Measurements from ENCODE around the gene BRD9. TPM values are rescaled to one million over a fixed set of nuclear protein-coding genes. Genes with fewer than 3 reads are reported as not detected.
"Not testable (repeated sequence)": the region's sequence is repeated elsewhere in the genome, so short reads cannot be mapped to it uniquely, and the experiment has no call there.

Gene BRD9
- 31.1 TPM for polyA plus RNA-seq (2013)

- Histone ChIP-seq H3K27me3 (replicated peaks in 2 of 5; ENCODE audit: control insufficient read depth in 4 of 5, insufficient read depth in 5 of 5, low read length in 4 of 5) (no peaks in the 10 kb centered on the region), H3K4me3 (ENCODE audit: control insufficient read depth in 1 of 7, extremely low read depth in 1 of 7, insufficient read depth in 4 of 7, low read depth in 2 of 7, low read length in 6 of 7) (peak within 1 kb of the TSS; percentile 62 to 87 (median 80)), H3K27ac (ENCODE audit: insufficient read depth in 1 of 2, low read depth in 1 of 2, low read length in 2 of 2, poor library complexity in 1 of 2, severe bottlenecking in 2 of 2) (peak within 1 kb of the TSS; percentile 78 to 88), H3K36me3 (ENCODE audit: control insufficient read depth in 4 of 4, insufficient read depth in 4 of 4, low read length in 3 of 4) (peaks cover 15 to 63% (median 36%) of the 10 kb centered on the region in 4 experiments), H3K9me3 (ENCODE audit: control extremely low read depth in 1 of 5, control insufficient read depth in 4 of 5, insufficient read depth in 2 of 5, low read depth in 1 of 5, low read length in 4 of 5) (no peaks in the 10 kb centered on the region), H3K4me1 (ENCODE audit: control extremely low read depth in 1 of 4, control insufficient read depth in 4 of 4, insufficient read depth in 4 of 4, low read length in 3 of 4) (peaks cover 0 to 26% (median 23%) of the 10 kb centered on the region in 4 experiments)
- WGBS (ENCODE audit: insufficient coverage) = under 1% methylated on average over 83 of the region's 91 CpGs
- CTCF ChIA-PET = interaction anchor here (1.3 to 10.1 kb wide), 3 partner anchors 10 to 445 kb away, joined by 3 to 67 read pairs (median 26); no protein-coding TSS in a partner anchor
- POLR2A ChIA-PET = interaction anchor here (0.7 kb wide), 1 partner anchor 220 kb away, joined by 3 read pairs; no protein-coding TSS in a partner anchor
- peak; percentile 77 to 90 (median 85) for DNase-seq
Measured at GRCh38 chr5:892394-893136, at the start of gene BRD9, which contains the start of gene TRIP13. TSS of gene BRD9 (minus strand) at chr5:892801. CDS start at chr5:892657, 144 bp downstream. TSS of gene TRIP13 (plus strand) at chr5:892884. CDS start at chr5:892999, 115 bp downstream.

- POLR2A ChIA-PET; DNase-seq; H3K4me1 ChIP-seq (ENCODE audit: control extremely low read depth in 1 of 4, control insufficient read depth in 4 of 4, insufficient read depth in 4 of 4, low read length in 3 of 4); H3K9me3 ChIP-seq (ENCODE audit: control extremely low read depth in 1 of 5, control insufficient read depth in 4 of 5, insufficient read depth in 2 of 5, low read depth in 1 of 5, low read length in 4 of 5); H3K27ac ChIP-seq (ENCODE audit: insufficient read depth in 1 of 2, low read depth in 1 of 2, low read length in 2 of 2, poor library complexity in 1 of 2, severe bottlenecking in 2 of 2); CTCF ChIA-PET; H3K4me3 ChIP-seq (ENCODE audit: control insufficient read depth in 1 of 7, extremely low read depth in 1 of 7, insufficient read depth in 4 of 7, low read depth in 2 of 7, low read length in 6 of 7); H3K36me3 ChIP-seq (ENCODE audit: control insufficient read depth in 4 of 4, insufficient read depth in 4 of 4, low read length in 3 of 4): not testable (repeated sequence)
- H3K27me3 ChIP-seq (replicated peaks in 2 of 5; ENCODE audit: control insufficient read depth in 4 of 5, insufficient read depth in 5 of 5, low read length in 4 of 5) = peaks cover 0 to 30% (median 12%) of the 10 kb centered on the region in 5 experiments
- no CpG with 5 or more reads among the region's 2 CpGs for WGBS (ENCODE audit: insufficient coverage)
Measured at GRCh38 chr5:940741-941140, 48.1 kb upstream of the BRD9 start.

- no peak for DNase-seq
- Histone ChIP-seq H3K4me1 (ENCODE audit: control extremely low read depth in 1 of 4, control insufficient read depth in 4 of 4, insufficient read depth in 4 of 4, low read length in 3 of 4) (no peaks in the 10 kb centered on the region), H3K27me3 (replicated peaks in 2 of 5; ENCODE audit: control insufficient read depth in 4 of 5, insufficient read depth in 5 of 5, low read length in 4 of 5) (peaks cover 0 to 23% (median 8%) of the 10 kb centered on the region in 5 experiments), H3K36me3 (ENCODE audit: control insufficient read depth in 4 of 4, insufficient read depth in 4 of 4, low read length in 3 of 4) (no peaks in the 10 kb centered on the region), H3K27ac (ENCODE audit: insufficient read depth in 1 of 2, low read depth in 1 of 2, low read length in 2 of 2, poor library complexity in 1 of 2, severe bottlenecking in 2 of 2) (no peak overlapping the region), H3K4me3 (ENCODE audit: control insufficient read depth in 1 of 7, extremely low read depth in 1 of 7, insufficient read depth in 4 of 7, low read depth in 2 of 7, low read length in 6 of 7) (no peak overlapping the region), H3K9me3 (ENCODE audit: control extremely low read depth in 1 of 5, control insufficient read depth in 4 of 5, insufficient read depth in 2 of 5, low read depth in 1 of 5, low read length in 4 of 5) (peaks cover 0 to 7% (median 0%) of the 10 kb centered on the region in 5 experiments)
- WGBS (ENCODE audit: insufficient coverage) = 80% methylated on average over 3 of the region's 7 CpGs
- ChIA-PET CTCF (no interaction called here), POLR2A (no interaction called here)
Measured at GRCh38 chr5:939368-939767, 46.8 kb upstream of the BRD9 start.

- no peaks in the 10 kb centered on the region for H3K36me3 ChIP-seq (ENCODE audit: control insufficient read depth in 4 of 4, insufficient read depth in 4 of 4, low read length in 3 of 4)
- peaks cover 0 to 7% (median 0%) of the 10 kb centered on the region in 5 experiments for H3K9me3 ChIP-seq (ENCODE audit: control extremely low read depth in 1 of 5, control insufficient read depth in 4 of 5, insufficient read depth in 2 of 5, low read depth in 1 of 5, low read length in 4 of 5)
- no peak for DNase-seq
- H3K4me1 ChIP-seq (ENCODE audit: control extremely low read depth in 1 of 4, control insufficient read depth in 4 of 4, insufficient read depth in 4 of 4, low read length in 3 of 4) = no peaks in the 10 kb centered on the region
- no peak overlapping the region for H3K4me3 ChIP-seq (ENCODE audit: control insufficient read depth in 1 of 7, extremely low read depth in 1 of 7, insufficient read depth in 4 of 7, low read depth in 2 of 7, low read length in 6 of 7)
- peaks cover 0 to 12% (median 2%) of the 10 kb centered on the region in 5 experiments for H3K27me3 ChIP-seq (replicated peaks in 2 of 5; ENCODE audit: control insufficient read depth in 4 of 5, insufficient read depth in 5 of 5, low read length in 4 of 5)
- WGBS (ENCODE audit: insufficient coverage) = 89% methylated on average over 12 of the region's 14 CpGs
- ChIA-PET CTCF (interaction anchor here (1.1 kb wide), 1 partner anchor 18 kb away, joined by 3 read pairs; no protein-coding TSS in a partner anchor), POLR2A (no interaction called here)
- no peak overlapping the region for H3K27ac ChIP-seq (ENCODE audit: insufficient read depth in 1 of 2, low read depth in 1 of 2, low read length in 2 of 2, poor library complexity in 1 of 2, severe bottlenecking in 2 of 2)
Measured at GRCh38 chr5:937151-937924, 44.7 kb upstream of the BRD9 start.

- CTCF ChIA-PET = no interaction called here
Measured at GRCh38 chr5:936149-937144, 43.8 kb upstream of the BRD9 start.

GRCh38 chr5:935510-936084 lies 43.0 kb upstream of the BRD9 start:
- peak in 2 of 3 donors; percentile 36 to 46 for DNase-seq
- H3K36me3 ChIP-seq (ENCODE audit: control insufficient read depth in 4 of 4, insufficient read depth in 4 of 4, low read length in 3 of 4) = no peaks in the 10 kb centered on the region
- H3K4me3 ChIP-seq (ENCODE audit: control insufficient read depth in 1 of 7, extremely low read depth in 1 of 7, insufficient read depth in 4 of 7, low read depth in 2 of 7, low read length in 6 of 7) = no peak overlapping the region
- ChIA-PET CTCF (no interaction called here), POLR2A (no interaction called here)
- H3K4me1 ChIP-seq (ENCODE audit: control extremely low read depth in 1 of 4, control insufficient read depth in 4 of 4, insufficient read depth in 4 of 4, low read length in 3 of 4) = no peaks in the 10 kb centered on the region
- 95% methylated on average over 2 of the region's 5 CpGs for WGBS (ENCODE audit: insufficient coverage)
- no peak overlapping the region for H3K27ac ChIP-seq (ENCODE audit: insufficient read depth in 1 of 2, low read depth in 1 of 2, low read length in 2 of 2, poor library complexity in 1 of 2, severe bottlenecking in 2 of 2)
- peaks cover 0 to 18% (median 3%) of the 10 kb centered on the region in 5 experiments for H3K27me3 ChIP-seq (replicated peaks in 2 of 5; ENCODE audit: control insufficient read depth in 4 of 5, insufficient read depth in 5 of 5, low read length in 4 of 5)
- H3K9me3 ChIP-seq (ENCODE audit: control extremely low read depth in 1 of 5, control insufficient read depth in 4 of 5, insufficient read depth in 2 of 5, low read depth in 1 of 5, low read length in 4 of 5) = peaks cover 0 to 7% (median 0%) of the 10 kb centered on the region in 5 experiments

More at GRCh38 chr5:936149-937144, 43.8 kb upstream of the BRD9 start:
- no peak for DNase-seq
- H3K27me3 ChIP-seq (replicated peaks in 2 of 5; ENCODE audit: control insufficient read depth in 4 of 5, insufficient read depth in 5 of 5, low read length in 4 of 5) = peaks cover 0 to 13% (median 2%) of the 10 kb centered on the region in 5 experiments
- H3K4me3 ChIP-seq (ENCODE audit: control insufficient read depth in 1 of 7, extremely low read depth in 1 of 7, insufficient read depth in 4 of 7, low read depth in 2 of 7, low read length in 6 of 7) = no peak overlapping the region
- H3K27ac ChIP-seq (ENCODE audit: insufficient read depth in 1 of 2, low read depth in 1 of 2, low read length in 2 of 2, poor library complexity in 1 of 2, severe bottlenecking in 2 of 2) = no peak overlapping the region
- WGBS (ENCODE audit: insufficient coverage) = 90% methylated on average over 18 of the region's 19 CpGs
- H3K4me1 ChIP-seq (ENCODE audit: control extremely low read depth in 1 of 4, control insufficient read depth in 4 of 4, insufficient read depth in 4 of 4, low read length in 3 of 4) = no peaks in the 10 kb centered on the region
- peaks cover 0 to 7% (median 0%) of the 10 kb centered on the region in 5 experiments for H3K9me3 ChIP-seq (ENCODE audit: control extremely low read depth in 1 of 5, control insufficient read depth in 4 of 5, insufficient read depth in 2 of 5, low read depth in 1 of 5, low read length in 4 of 5)
- H3K36me3 ChIP-seq (ENCODE audit: control insufficient read depth in 4 of 4, insufficient read depth in 4 of 4, low read length in 3 of 4) = no peaks in the 10 kb centered on the region
- POLR2A ChIA-PET = no interaction called here
